ENCODE measurements around the gene TEAD4.

GRCh38 chr12:3071710-3072109 lies 112.5 kb downstream of the TEAD4 start:
- no peak for TF ChIP-seq EZH2 (IDR thresholded peaks at IDR 0.05; ENCODE audit: borderline replicate concordance, low read length)
- TF ChIP-seq, protein P1, sequence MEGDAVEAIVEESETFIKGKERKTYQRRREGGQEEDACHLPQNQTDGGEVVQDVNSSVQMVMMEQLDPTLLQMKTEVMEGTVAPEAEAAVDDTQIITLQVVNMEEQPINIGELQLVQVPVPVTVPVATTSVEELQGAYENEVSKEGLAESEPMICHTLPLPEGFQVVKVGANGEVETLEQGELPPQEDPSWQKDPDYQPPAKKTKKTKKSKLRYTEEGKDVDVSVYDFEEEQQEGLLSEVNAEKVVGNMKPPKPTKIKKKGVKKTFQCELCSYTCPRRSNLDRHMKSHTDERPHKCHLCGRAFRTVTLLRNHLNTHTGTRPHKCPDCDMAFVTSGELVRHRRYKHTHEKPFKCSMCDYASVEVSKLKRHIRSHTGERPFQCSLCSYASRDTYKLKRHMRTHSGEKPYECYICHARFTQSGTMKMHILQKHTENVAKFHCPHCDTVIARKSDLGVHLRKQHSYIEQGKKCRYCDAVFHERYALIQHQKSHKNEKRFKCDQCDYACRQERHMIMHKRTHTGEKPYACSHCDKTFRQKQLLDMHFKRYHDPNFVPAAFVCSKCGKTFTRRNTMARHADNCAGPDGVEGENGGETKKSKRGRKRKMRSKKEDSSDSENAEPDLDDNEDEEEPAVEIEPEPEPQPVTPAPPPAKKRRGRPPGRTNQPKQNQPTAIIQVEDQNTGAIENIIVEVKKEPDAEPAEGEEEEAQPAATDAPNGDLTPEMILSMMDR (conservative IDR thresholded peaks at IDR 0.05 in 1 of 2, IDR thresholded peaks at IDR 0.05 in 1 of 2; ENCODE audit: extremely low read depth in 1 of 2, insufficient read depth in 1 of 2, low read depth in 1 of 2, low read length in 2 of 2): no peak

Measured in mammary epithelial cell (primary cell).